OCI-LY1 (cell line): ENCODE measurements around the gene ELMO3.

Experiments used
- CTCF ChIP-seq: fragments of 200-600 bp; sonication (generic), shearing (Covaris generic); IDR thresholded peaks from 2 replicates; pipeline ENCODE4 v1.5.1; 2017; ENCODE audit warnings: mild to moderate bottlenecking, antibody characterized with exemption, low read length, moderate library complexity, mixed read lengths
- EZH2 ChIP-seq: fragments of 200-600 bp; sonication (generic), shearing (Covaris generic); IDR thresholded peaks from 2 replicates; pipeline ENCODE4 v1.8.0; 2017; ENCODE audit warnings: borderline replicate concordance, mixed run types, mild to moderate bottlenecking, antibody characterized with exemption, low read length, moderate library complexity, mixed read lengths

- TF ChIP-seq CTCF (peak; percentile 42), EZH2 (no peak)
Measured at GRCh38 chr16:67199011-67199807, at the start of gene ELMO3.
